H1 (cell line): Measurements from ENCODE around the gene SRRM2. TPM values are rescaled to one million over a fixed set of nuclear protein-coding genes. Genes with fewer than 3 reads are reported as not detected.

ENCODE experiments used
- CTCF ChIA-PET: fragments of 300-600 bp; sonication (Branson Sonifier 250); formaldehyde crosslinking; loops from one replicate; lab custom pipeline; 2021; ENCODE audit not compliant: partially characterized antibody; lab: Charles Lee
- POLR2A ChIA-PET: fragments of 300-600 bp; sonication (Branson Sonifier 250); formaldehyde crosslinking; loops from one replicate; lab custom pipeline; 2021; ENCODE audit warnings: inconsistent platforms; ENCODE audit not compliant: partially characterized antibody; lab: Charles Lee
- DNase-seq, 2 experiments: peaks; one replicate each; pipeline versions ENCODE4 v3.0.0 to v3.0.0-alpha.2; 2010 to 2022; ENCODE audit warnings: low spot score in 2 of 2, low read depth in 1 of 2, mixed read lengths in 1 of 2
- FAIRE-seq: peaks from 2 replicates; lab custom pipeline; 2011; peaks lifted over from hg19 to GRCh38; lab: Jason Lieb, UNC
- H2AFZ ChIP-seq: 2 replicates; pipeline ENCODE4 v1.8.1; 2012; ENCODE audit warnings: low read length, inconsistent platforms
- H2AK5ac ChIP-seq: 2 replicates; pipeline ENCODE4 v1.6.1; 2013; ENCODE audit warnings: low read depth, low read length
- H2BK120ac ChIP-seq: replicated peaks from 2 replicates; pipeline ENCODE3; 2013; ENCODE audit warnings: low read depth, low read length, inconsistent platforms
- H2BK12ac ChIP-seq: 2 replicates; pipeline ENCODE4 v1.6.1; 2013; ENCODE audit warnings: low read depth, low read length
- H2BK15ac ChIP-seq: 2 replicates; pipeline ENCODE4 v1.6.1; 2013; ENCODE audit warnings: low read length
- H2BK20ac ChIP-seq: 2 replicates; pipeline ENCODE4 v1.6.1; 2013; ENCODE audit warnings: low read length
- H2BK5ac ChIP-seq: 2 replicates; pipeline ENCODE4 v1.6.1; 2013; ENCODE audit warnings: low read depth, low read length
- H3K14ac ChIP-seq: 2 replicates; pipeline ENCODE4 v1.6.1; 2013; ENCODE audit warnings: inconsistent platforms; ENCODE audit not compliant: insufficient read length
- H3K18ac ChIP-seq: 2 replicates; pipeline ENCODE4 v1.6.1; 2013; ENCODE audit warnings: low read length; ENCODE audit errors: extremely low read depth
- H3K23ac ChIP-seq: 2 replicates; pipeline ENCODE4 v1.6.1; 2013; ENCODE audit warnings: inconsistent platforms; ENCODE audit not compliant: insufficient read length
- H3K23me2 ChIP-seq: 2 replicates; pipeline ENCODE4 v1.6.1; 2013; ENCODE audit warnings: low read depth, low read length
- H3K27ac ChIP-seq: 2 replicates; pipeline ENCODE4 v1.6.1; 2011; ENCODE audit warnings: low read depth, low read length, inconsistent platforms
- H3K27me3 ChIP-seq, 4 experiments: replicated peaks in 1 of 4; 1 replicate in 1 of 4; 2 replicates in 3 of 4; pipeline versions ENCODE4 v1.6.1 to v1.8.1; 2011 to 2013; ENCODE audit warnings: low read length in 3 of 4, mild to moderate bottlenecking in 3 of 4, inconsistent platforms in 2 of 4, mixed read lengths in 2 of 4, moderate library complexity in 1 of 4; ENCODE audit not compliant: control insufficient read depth in 3 of 4, insufficient read depth in 3 of 4; ENCODE audit errors: extremely low read depth in 1 of 4
- H3K36me3 ChIP-seq, 4 experiments: 2 replicates each; pipeline versions ENCODE4 v1.6.1 to v1.8.1; 2011 to 2013; ENCODE audit warnings: mild to moderate bottlenecking in 4 of 4, low read length in 3 of 4, moderate library complexity in 2 of 4, control low read depth in 1 of 4, inconsistent platforms in 1 of 4; ENCODE audit not compliant: insufficient read depth in 4 of 4, control insufficient read depth in 2 of 4
- H3K4ac ChIP-seq: replicated peaks from 2 replicates; pipeline ENCODE3; 2013; ENCODE audit warnings: low read length, low read depth, mixed read lengths, inconsistent platforms; ENCODE audit not compliant: insufficient read length
- H3K4me1 ChIP-seq, 4 experiments: replicated peaks in 1 of 4; 1 replicate in 1 of 4; 2 replicates in 3 of 4; pipeline versions ENCODE4 v1.6.1 to v1.8.1; 2011 to 2013; ENCODE audit warnings: low read length in 3 of 4, inconsistent platforms in 2 of 4, mixed read lengths in 1 of 4; ENCODE audit not compliant: insufficient read depth in 4 of 4, control insufficient read depth in 3 of 4
- H3K4me2 ChIP-seq, 2 experiments: 2 replicates each; pipeline versions ENCODE4 v1.6.1 to v1.8.1; 2011 to 2013; ENCODE audit warnings: low read depth in 2 of 2, low read length in 2 of 2, control low read depth in 1 of 2, inconsistent platforms in 1 of 2, mild to moderate bottlenecking in 1 of 2; ENCODE audit not compliant: insufficient read depth in 1 of 2
- H3K4me3 ChIP-seq, 4 experiments: fragments of 200-600, 300-600 bp in 1 of 4; sonication (generic), shearing (Covaris generic), sonication (Bioruptor Twin) in 1 of 4; 2 replicates each; pipeline versions ENCODE4 v1.5.1 to v1.8.1; 2011 to 2016; ENCODE audit warnings: low read length in 4 of 4, low read depth in 3 of 4, control low read depth in 2 of 4, inconsistent platforms in 2 of 4, mild to moderate bottlenecking in 2 of 4, mixed read lengths in 1 of 4, moderate library complexity in 1 of 4; ENCODE audit not compliant: insufficient read depth in 2 of 4; ENCODE audit errors: extremely low read depth in 1 of 4
- H3K56ac ChIP-seq: replicated peaks from 2 replicates; pipeline ENCODE3; 2013; ENCODE audit warnings: low read depth, mild to moderate bottlenecking, mixed read lengths, low read length, inconsistent platforms; ENCODE audit not compliant: insufficient read length
- H3K79me1 ChIP-seq: 2 replicates; pipeline ENCODE4 v1.6.1; 2013; ENCODE audit warnings: low read depth, low read length, control low read depth
- H3K79me2 ChIP-seq, 2 experiments: 2 replicates each; pipeline versions ENCODE4 v1.6.1 to v1.8.1; 2012 to 2013; ENCODE audit warnings: low read length in 2 of 2, mild to moderate bottlenecking in 2 of 2, inconsistent platforms in 1 of 2; ENCODE audit not compliant: insufficient read depth in 2 of 2, control insufficient read depth in 1 of 2
- H3K9ac ChIP-seq, 4 experiments: replicated peaks in 1 of 4; 1 replicate in 1 of 4; 2 replicates in 3 of 4; pipeline versions ENCODE4 v1.6.1 to v1.8.1; 2011 to 2013; ENCODE audit warnings: low read depth in 3 of 4, low read length in 3 of 4, control low read depth in 2 of 4, mild to moderate bottlenecking in 2 of 4, moderate library complexity in 2 of 4, inconsistent platforms in 1 of 4; ENCODE audit errors: extremely low read depth in 1 of 4
- H3K9me3 ChIP-seq, 2 experiments: 2 replicates each; pipeline versions ENCODE4 v1.6.1 to v1.8.1; 2012 to 2013; ENCODE audit warnings: mild to moderate bottlenecking in 2 of 2, moderate library complexity in 2 of 2, control low read depth in 1 of 2, inconsistent platforms in 1 of 2, low read depth in 1 of 2, low read length in 1 of 2, mixed read lengths in 1 of 2; ENCODE audit not compliant: insufficient read depth in 2 of 2
- H4K20me1 ChIP-seq, 2 experiments: replicated peaks in 1 of 2; 2 replicates each; pipeline versions ENCODE3 to v1.8.1; 2011 to 2013; ENCODE audit warnings: inconsistent platforms in 2 of 2, low read length in 2 of 2, mild to moderate bottlenecking in 1 of 2; ENCODE audit not compliant: insufficient read depth in 2 of 2, control insufficient read depth in 1 of 2
- H4K5ac ChIP-seq: 2 replicates; pipeline ENCODE4 v1.6.1; 2013; ENCODE audit warnings: low read length, low read depth, mixed read lengths, inconsistent platforms; ENCODE audit not compliant: insufficient read length
- H4K8ac ChIP-seq: 2 replicates; pipeline ENCODE4 v1.8.0; 2013; ENCODE audit warnings: mild to moderate bottlenecking, moderate library complexity, low read length, inconsistent platforms; ENCODE audit not compliant: insufficient read depth; ENCODE audit errors: extremely low read depth
- H4K91ac ChIP-seq: replicated peaks from 2 replicates; pipeline ENCODE3; 2013; ENCODE audit warnings: low read length, mixed read lengths, inconsistent platforms; ENCODE audit not compliant: insufficient read length
- CREB1 ChIP-seq: IDR thresholded peaks from 2 replicates; pipeline ENCODE4 v1.6.1; 2012; ENCODE audit warnings: inconsistent platforms
- CTCF ChIP-seq, 3 experiments: IDR thresholded peaks; 1 replicate in 2 of 3; 2 replicates in 1 of 3; pipeline versions ENCODE4 v1.5.1 to v1.6.1; 2011; ENCODE audit warnings: low read length in 3 of 3, mild to moderate bottlenecking in 3 of 3, inconsistent platforms in 2 of 3, low read depth in 1 of 3, moderate library complexity in 1 of 3; ENCODE audit not compliant: insufficient read depth in 1 of 3; ENCODE audit errors: control extremely low read depth in 1 of 3
- HDAC6 ChIP-seq: IDR thresholded peaks from one replicate; pipeline ENCODE4 v1.7.1; 2012; ENCODE audit warnings: low read depth, mild to moderate bottlenecking, inconsistent platforms, low read length, moderate library complexity
- JUN ChIP-seq: IDR thresholded peaks from 2 replicates; pipeline ENCODE4 v1.6.1; 2011; ENCODE audit warnings: low read depth, mild to moderate bottlenecking, improper control_type of control experiment, low read length
- KDM1A ChIP-seq: fragments of 200-600, 300-600 bp; sonication (generic); IDR thresholded peaks from 2 replicates; pipeline ENCODE4 v1.7.1; 2016; ENCODE audit warnings: mild to moderate bottlenecking, low read length, borderline replicate concordance
- RBBP5 ChIP-seq: IDR thresholded peaks from 2 replicates; pipeline ENCODE4 v1.7.1; 2012; ENCODE audit warnings: low read depth, mild to moderate bottlenecking, inconsistent platforms, low read length, moderate library complexity, borderline replicate concordance
- SRF ChIP-seq: IDR thresholded peaks from 2 replicates; pipeline ENCODE4 v1.6.1; 2011; ENCODE audit warnings: mild to moderate bottlenecking, low read depth, low read length, moderate library complexity
- WGBS, 2 experiments: shearing (Covaris generic) in 1 of 2; methylation state at CpG; one replicate each; pipeline versions ENCODE4 v1.1.6 to v1.1.7; 2013 to 2015; ENCODE audit warnings: low lambda C conversion rate in 2 of 2, mixed read lengths in 2 of 2, inconsistent platforms in 1 of 2, low coverage in 1 of 2, missing lambda C conversion rate in 1 of 2; ENCODE audit not compliant: insufficient replicate concordance in 2 of 2, insufficient coverage in 1 of 2, insufficient read length in 1 of 2; ENCODE audit errors: extremely low coverage in 1 of 2, missing lambda C conversion rate in 1 of 2; 5-methylcytosine and 5-hydroxymethylcytosine counted together
- polyA plus RNA-seq, 7 experiments: library from polyadenylated mRNA; depleted of rRNA in 3 of 7; stranded (reverse) in 5 of 7; unstranded in 2 of 7; fragments of >200 nt in 5 of 7; fragments of 200-250 nt in 2 of 7; gene quantifications; 1 replicate in 5 of 7; 2 replicates in 1 of 7; 4 replicates in 1 of 7; pipeline versions ENCODE4 v1.2.1 to v1.2.3, GENCODE V29; 2011 to 2013; ENCODE audit warnings: missing spikeins in 2 of 7, mixed read lengths in 2 of 7
- total RNA-seq: library from RNA; stranded (reverse); fragmentation: NEBNext Ultra II Directional; extraction: Animal tissue kit (Norgen Biotek cat#: 25700); gene quantifications from 2 replicates; pipeline ENCODE4 v1.2.1, GENCODE V29; 2021
- TF ChIP-seq, protein P1 (sequence below): IDR thresholded peaks from 2 replicates; pipeline ENCODE4 v1.6.1; 2012; ENCODE audit warnings: low read length, inconsistent platforms

The SRRM2 gene
- total and polyA plus RNA-seq, 2 of the 8 experiments (the other 6 are each of a cell fraction or from before 2014, with no cell fraction given), result 300 to 579 TPM

DNA sequence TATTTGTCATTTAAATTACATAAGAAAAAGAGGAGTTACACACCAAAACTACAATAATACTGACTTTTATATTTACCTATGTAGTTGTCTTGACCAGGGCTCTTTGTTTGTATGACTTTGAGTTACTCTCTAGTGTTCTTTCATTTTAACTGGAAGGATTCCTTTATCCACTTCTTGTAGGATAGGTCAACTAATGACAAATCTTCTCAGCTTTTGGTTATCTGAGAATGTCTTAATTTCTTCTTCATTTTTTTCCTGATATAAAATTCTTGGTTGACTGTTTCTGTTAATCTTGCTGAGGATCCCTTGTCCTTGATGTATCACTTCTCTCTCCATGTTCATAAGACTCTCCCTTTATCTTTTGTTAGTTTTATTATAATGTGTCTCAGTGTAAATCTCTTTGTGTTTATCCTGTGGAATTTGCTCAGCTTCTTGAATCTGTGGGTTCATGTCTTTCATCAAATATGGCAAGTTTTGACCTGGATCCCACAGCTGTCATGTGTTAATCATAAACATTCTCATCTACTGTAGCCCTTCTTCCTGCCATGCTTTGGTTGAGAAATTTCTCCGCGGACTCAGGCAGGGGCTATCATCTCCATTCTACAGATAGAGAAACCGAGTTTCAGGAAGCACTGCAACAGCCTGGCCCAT lies 51.2 kb downstream of the SRRM2 start:
- H4K91ac ChIP-seq, result no peak overlapping the region
- TF ChIP-seq, protein P1, sequence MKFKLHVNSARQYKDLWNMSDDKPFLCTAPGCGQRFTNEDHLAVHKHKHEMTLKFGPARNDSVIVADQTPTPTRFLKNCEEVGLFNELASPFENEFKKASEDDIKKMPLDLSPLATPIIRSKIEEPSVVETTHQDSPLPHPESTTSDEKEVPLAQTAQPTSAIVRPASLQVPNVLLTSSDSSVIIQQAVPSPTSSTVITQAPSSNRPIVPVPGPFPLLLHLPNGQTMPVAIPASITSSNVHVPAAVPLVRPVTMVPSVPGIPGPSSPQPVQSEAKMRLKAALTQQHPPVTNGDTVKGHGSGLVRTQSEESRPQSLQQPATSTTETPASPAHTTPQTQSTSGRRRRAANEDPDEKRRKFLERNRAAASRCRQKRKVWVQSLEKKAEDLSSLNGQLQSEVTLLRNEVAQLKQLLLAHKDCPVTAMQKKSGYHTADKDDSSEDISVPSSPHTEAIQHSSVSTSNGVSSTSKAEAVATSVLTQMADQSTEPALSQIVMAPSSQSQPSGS, result no peak
- no peak for TF ChIP-seq CTCF (IDR thresholded peaks at IDR 0.05; ENCODE audit: control extremely low read depth in 1 of 3, insufficient read depth in 1 of 3, low read depth in 1 of 3, low read length in 3 of 3)
- no peak for TF ChIP-seq SRF
- TF ChIP-seq CREB1, result no peak
- TF ChIP-seq JUN, result no peak
- TF ChIP-seq KDM1A, result no peak
- no peak for TF ChIP-seq RBBP5
- no peak for TF ChIP-seq HDAC6
- no peak overlapping the region for H3K56ac ChIP-seq
- no peak overlapping the region for H3K14ac ChIP-seq
- no peaks in the 10 kb centered on the region for H3K36me3 ChIP-seq
- no peak overlapping the region for H2AK5ac ChIP-seq
- no peak overlapping the region for H3K4me2 ChIP-seq
- no peak overlapping the region for H3K18ac ChIP-seq
- H3K4me3 ChIP-seq, result no peak overlapping the region
- H3K4ac ChIP-seq, result no peak overlapping the region
- CTCF ChIA-PET, result interaction anchor here (0.7 kb wide), 1 partner anchor 9 kb away, joined by 5 read pairs; no protein-coding TSS in a partner anchor
- DNase-seq, result no peak
- no peak overlapping the region for H2AFZ ChIP-seq
- H3K9ac ChIP-seq, result no peak overlapping the region
- H3K23me2 ChIP-seq, result no peaks in the 10 kb centered on the region
- no peaks in the 10 kb centered on the region for H3K4me1 ChIP-seq
- POLR2A ChIA-PET, result no interaction called here
- H4K20me1 ChIP-seq, result peaks cover 0 to 2% of the 10 kb centered on the region in 2 experiments
- WGBS, 2 experiments, result 71% methylated on average over 3 of the region's 3 CpGs; no CpG with 5 or more reads in 1 of the 2 experiments
- H2BK20ac ChIP-seq, result no peak overlapping the region
- no peak overlapping the region for H2BK12ac ChIP-seq
- H2BK15ac ChIP-seq, result no peak overlapping the region
- H3K9me3 ChIP-seq, result peaks cover 13 to 24% of the 10 kb centered on the region in 2 experiments
- no peaks in the 10 kb centered on the region for H3K79me2 ChIP-seq
- no peak for FAIRE-seq
- no peak overlapping the region for H2BK5ac ChIP-seq
- H4K5ac ChIP-seq, result no peak overlapping the region
- H3K27ac ChIP-seq, result no peak overlapping the region
- no peak overlapping the region for H4K8ac ChIP-seq
- no peak overlapping the region for H2BK120ac ChIP-seq
- H3K79me1 ChIP-seq, result no peaks in the 10 kb centered on the region
- H3K27me3 ChIP-seq, result no peaks in the 10 kb centered on the region; a peak in 1 of 7 replicates
- no peak overlapping the region for H3K23ac ChIP-seq
